Bronchial epithelial cell (primary cell): ENCODE results near the gene DSPP. TPM values are rescaled to one million over a fixed set of nuclear protein-coding genes. Genes with fewer than 3 reads are reported as not detected.

ENCODE experiments used
- DNase-seq: peaks from one replicate; pipeline ENCODE4 v3.0.0-alpha.2; 2010; ENCODE audit warnings: low read depth
- FAIRE-seq: peaks from 2 replicates; lab custom pipeline; 2011; peaks lifted over from hg19 to GRCh38; lab: Jason Lieb, UNC
- H3K27me3 ChIP-seq: 2 replicates; pipeline ENCODE4 v1.5.1; 2011; ENCODE audit warnings: low read length; ENCODE audit not compliant: control insufficient read depth, insufficient read depth
- H3K36me3 ChIP-seq: 2 replicates; pipeline ENCODE4 v1.5.1; 2011; ENCODE audit warnings: low read length; ENCODE audit not compliant: control insufficient read depth, insufficient read depth
- H3K4me3 ChIP-seq: 2 replicates; pipeline ENCODE4 v1.5.1; 2011; ENCODE audit warnings: mild to moderate bottlenecking, low read depth, low read length, control low read depth
- CTCF ChIP-seq: IDR thresholded peaks from 2 replicates; pipeline ENCODE4 v1.5.1; 2011; ENCODE audit warnings: mild to moderate bottlenecking, moderate library complexity, low read length, control low read depth, inconsistent platforms; ENCODE audit not compliant: insufficient read depth, severe bottlenecking
- total RNA-seq: library from RNA; depleted of rRNA; stranded (reverse); fragments of >200 nt; gene quantifications from 2 replicates; pipeline ENCODE4 v1.2.1, GENCODE V29; 2014

DSPP gene
- total RNA-seq, 1 donor from 2014 or later, result not detected

- FAIRE-seq, result no peak
- Histone ChIP-seq H3K4me3 (no peak overlapping the region), H3K27me3 (peaks cover 2% of the 10 kb centered on the region), H3K36me3 (no peaks in the 10 kb centered on the region)
- TF ChIP-seq CTCF, result no peak
- no peak for DNase-seq
These were observed 7.9 kb downstream of the DSPP start for GRCh38 chr4:87616268-87616667.

GRCh38 chr4:87620086-87620485 is 11.8 kb downstream of the DSPP start:
- FAIRE-seq (no peak), DNase-seq (no peak)

GRCh38 chr4:87620491-87620890 is 12.2 kb downstream of the DSPP start:
- FAIRE-seq (no peak), DNase-seq (no peak)
- H3K36me3 ChIP-seq, result no peaks in the 10 kb centered on the region
- H3K27me3 ChIP-seq, result peaks cover 2% of the 10 kb centered on the region
- TF ChIP-seq CTCF, result no peak
- H3K4me3 ChIP-seq, result no peak overlapping the region

More at GRCh38 chr4:87620086-87620485, 11.8 kb downstream of the DSPP start:
- Histone ChIP-seq H3K4me3 (no peak overlapping the region), H3K36me3 (no peaks in the 10 kb centered on the region), H3K27me3 (peaks cover 2% of the 10 kb centered on the region)
- no peak for TF ChIP-seq CTCF

- FAIRE-seq (no peak), DNase-seq (no peak)
- no peak overlapping the region for H3K4me3 ChIP-seq
- H3K36me3 ChIP-seq, result no peaks in the 10 kb centered on the region
- no peak for TF ChIP-seq CTCF
- peaks cover 2% of the 10 kb centered on the region for H3K27me3 ChIP-seq
These were observed 14.0 kb downstream of the DSPP start for GRCh38 chr4:87622303-87622702.

- no peak overlapping the region for H3K4me3 ChIP-seq
- DNase-seq (no peak), FAIRE-seq (no peak)
- no peaks in the 10 kb centered on the region for H3K36me3 ChIP-seq
- TF ChIP-seq CTCF, result no peak
- peaks cover 2% of the 10 kb centered on the region for H3K27me3 ChIP-seq
These were observed 16.4 kb downstream of the DSPP start for GRCh38 chr4:87624698-87625097.

- TF ChIP-seq CTCF, result no peak
- H3K4me3 ChIP-seq, result no peak overlapping the region
- no peak for DNase-seq
- no peaks in the 10 kb centered on the region for H3K27me3 ChIP-seq
- H3K36me3 ChIP-seq, result no peaks in the 10 kb centered on the region
- no peak for FAIRE-seq
These were observed 23.3 kb downstream of the DSPP start for GRCh38 chr4:87631668-87632067.
